ENCODE results near the gene DYNC1I1. TPM values are rescaled to one million over a fixed set of nuclear protein-coding genes. Genes with fewer than 3 reads are reported as not detected.

The DYNC1I1 gene
- total RNA-seq, 2 experiments from 2014 or later: 0.08 TPM; not detected in 1

DNA sequence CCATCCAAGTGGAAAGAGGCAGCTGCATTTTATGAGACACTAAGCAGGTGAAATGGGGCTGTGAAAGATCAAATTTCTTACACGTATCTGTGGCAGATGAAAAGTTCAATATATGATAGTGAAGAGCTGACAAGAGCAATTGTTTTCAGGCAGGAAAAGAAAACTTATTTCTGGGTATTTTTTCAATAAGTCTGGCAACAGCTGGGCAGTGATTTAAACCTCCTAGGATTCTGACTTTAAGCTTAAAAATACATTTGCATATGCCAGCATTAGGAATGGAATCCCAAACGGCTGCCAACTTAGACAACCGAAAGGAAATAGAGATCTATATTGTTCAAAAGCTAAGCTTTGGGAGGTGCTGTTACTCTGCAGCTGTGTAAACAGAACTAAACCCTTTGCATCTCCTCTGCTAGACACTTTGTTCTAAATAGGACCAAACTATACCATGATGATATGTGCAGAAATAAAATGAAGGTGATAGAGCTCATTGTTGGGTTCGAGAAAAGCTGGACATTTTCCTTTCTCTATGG is 26.1 kb downstream of the DYNC1I1 start:
- Histone ChIP-seq H3K4me3 (ENCODE audit: low read length) (no peak overlapping the region), H3K27me3 (ENCODE audit: control insufficient read depth in 1 of 2, insufficient read depth in 2 of 2, low read length in 2 of 2) (no peaks in the 10 kb centered on the region), H3K36me3 (ENCODE audit: insufficient read depth, low read length) (no peaks in the 10 kb centered on the region), H3K9me3 (ENCODE audit: control insufficient read depth in 1 of 2, insufficient read depth in 1 of 2, low read length in 2 of 2) (no peaks in the 10 kb centered on the region), H3K27ac (ENCODE audit: low read depth in 1 of 2, low read length in 2 of 2) (no peak overlapping the region), H3K4me1 (ENCODE audit: insufficient read depth, low read length) (no peaks in the 10 kb centered on the region)
- ChIA-PET CTCF (no interaction called here), POLR2A (no interaction called here)
- Mint-ChIP-seq H3K9me3 (peaks cover 2% of the 10 kb centered on the region), H3K36me3 (ENCODE audit: low read depth) (no peaks in the 10 kb centered on the region), H3K27me3 (peaks cover 10% of the 10 kb centered on the region), H3K4me1 (ENCODE audit: low read depth) (no peaks in the 10 kb centered on the region), H3K4me3 (no peak overlapping the region), H3K27ac (no peak overlapping the region)
- DNase-seq: no peak
- intact Hi-C loops (cut with DNase I, micrococcal nuclease): no loop called here
- no peak for TF ChIP-seq CTCF (IDR thresholded peaks at IDR 0.05)
- ATAC-seq (ENCODE audit: poor library complexity): no peak

DNA sequence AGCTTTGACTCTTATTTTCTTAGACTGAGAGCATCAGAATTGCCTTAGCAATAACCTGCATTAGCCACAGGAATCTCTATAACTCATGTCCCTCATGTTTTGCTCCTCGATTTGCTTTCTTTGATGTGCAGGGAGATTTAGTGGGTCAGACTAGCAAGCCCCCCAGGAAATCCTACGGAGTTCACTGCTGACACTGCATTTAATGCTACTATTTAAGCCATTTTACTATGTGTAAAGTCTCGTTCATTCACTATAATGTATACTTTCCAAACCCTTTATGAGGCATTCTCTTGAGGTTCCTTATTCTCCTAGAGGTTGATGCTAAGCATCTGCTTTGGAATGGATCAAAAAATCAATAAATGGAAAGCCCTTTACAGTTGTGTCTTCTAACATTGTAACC is 28.4 kb downstream of the DYNC1I1 start:
- POLR2A ChIA-PET: no interaction called here
- intact Hi-C loops (cut with DNase I, micrococcal nuclease): no loop called here
- Mint-ChIP-seq H3K9me3 (no peaks in the 10 kb centered on the region), H3K4me1 (ENCODE audit: low read depth) (no peaks in the 10 kb centered on the region), H3K27me3 (peaks cover 12% of the 10 kb centered on the region), H3K27ac (no peak overlapping the region), H3K36me3 (ENCODE audit: low read depth) (no peaks in the 10 kb centered on the region), H3K4me3 (no peak overlapping the region)
- ATAC-seq (ENCODE audit: poor library complexity): no peak
- H3K4me1 ChIP-seq (ENCODE audit: insufficient read depth, low read length): no peaks in the 10 kb centered on the region
- no peak overlapping the region for H3K4me3 ChIP-seq (ENCODE audit: low read length)
- no peak for TF ChIP-seq CTCF (IDR thresholded peaks at IDR 0.05)
- H3K36me3 ChIP-seq (ENCODE audit: insufficient read depth, low read length): no peaks in the 10 kb centered on the region
- no peak for DNase-seq
- no peaks in the 10 kb centered on the region for H3K9me3 ChIP-seq (ENCODE audit: control insufficient read depth in 1 of 2, insufficient read depth in 1 of 2, low read length in 2 of 2)
- H3K27me3 ChIP-seq (ENCODE audit: control insufficient read depth in 1 of 2, insufficient read depth in 2 of 2, low read length in 2 of 2): no peaks in the 10 kb centered on the region
- no peak overlapping the region for H3K27ac ChIP-seq (ENCODE audit: low read depth in 1 of 2, low read length in 2 of 2)
- CTCF ChIA-PET: no interaction called here

DNA sequence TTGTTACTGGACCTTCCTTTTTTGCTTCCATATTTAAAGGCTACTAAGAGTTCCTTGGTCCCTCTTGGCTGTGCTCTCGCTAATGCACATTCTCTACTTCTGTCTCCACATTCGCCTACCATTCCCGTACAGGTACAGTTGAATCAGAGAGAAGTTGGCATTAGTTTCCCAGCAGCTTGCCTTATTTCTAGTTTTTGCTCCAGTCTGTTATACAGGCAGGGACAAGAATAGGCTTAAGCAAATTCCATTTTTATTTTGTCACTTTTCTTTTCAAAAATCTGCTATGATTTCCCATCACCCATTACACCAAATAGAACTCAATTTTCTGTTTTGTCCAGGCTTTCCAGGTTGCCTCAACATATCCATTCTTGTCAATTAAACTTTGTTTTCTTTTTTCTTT is 29.9 kb downstream of the DYNC1I1 start:
- no peak for DNase-seq
- no peak overlapping the region for H3K27ac ChIP-seq (ENCODE audit: low read depth in 1 of 2, low read length in 2 of 2)
- ATAC-seq (ENCODE audit: poor library complexity): no peak
- intact Hi-C loops (cut with DNase I, micrococcal nuclease): no loop called here
- no peak overlapping the region for H3K4me3 ChIP-seq (ENCODE audit: low read length)
- CTCF ChIA-PET: no interaction called here
- H3K4me1 ChIP-seq (ENCODE audit: insufficient read depth, low read length): no peaks in the 10 kb centered on the region
- TF ChIP-seq CTCF (IDR thresholded peaks at IDR 0.05): no peak
- Mint-ChIP-seq H3K36me3 (ENCODE audit: low read depth) (no peaks in the 10 kb centered on the region), H3K4me3 (no peak overlapping the region), H3K9me3 (no peaks in the 10 kb centered on the region), H3K4me1 (ENCODE audit: low read depth) (no peaks in the 10 kb centered on the region), H3K27ac (no peak overlapping the region), H3K27me3 (peaks cover 12% of the 10 kb centered on the region)
- POLR2A ChIA-PET: no interaction called here
- H3K36me3 ChIP-seq (ENCODE audit: insufficient read depth, low read length): no peaks in the 10 kb centered on the region
- H3K27me3 ChIP-seq (ENCODE audit: control insufficient read depth in 1 of 2, insufficient read depth in 2 of 2, low read length in 2 of 2): no peaks in the 10 kb centered on the region
- H3K9me3 ChIP-seq (ENCODE audit: control insufficient read depth in 1 of 2, insufficient read depth in 1 of 2, low read length in 2 of 2): no peaks in the 10 kb centered on the region
